Endometrium (tissue), 2 donors: Measurements from ENCODE around the gene TKTL1.
"Not testable (repeated sequence)": the region's sequence is repeated elsewhere in the genome, so short reads cannot be mapped to it uniquely, and the experiment has no call there.

Experiments used
- FAIRE-seq: peaks from 2 replicates; lab custom pipeline; 2012; peaks lifted over from hg19 to GRCh38; lab: Jason Lieb, UNC
- donor health status: control.
- donor health status: control.

TKTL1 gene, protein sequence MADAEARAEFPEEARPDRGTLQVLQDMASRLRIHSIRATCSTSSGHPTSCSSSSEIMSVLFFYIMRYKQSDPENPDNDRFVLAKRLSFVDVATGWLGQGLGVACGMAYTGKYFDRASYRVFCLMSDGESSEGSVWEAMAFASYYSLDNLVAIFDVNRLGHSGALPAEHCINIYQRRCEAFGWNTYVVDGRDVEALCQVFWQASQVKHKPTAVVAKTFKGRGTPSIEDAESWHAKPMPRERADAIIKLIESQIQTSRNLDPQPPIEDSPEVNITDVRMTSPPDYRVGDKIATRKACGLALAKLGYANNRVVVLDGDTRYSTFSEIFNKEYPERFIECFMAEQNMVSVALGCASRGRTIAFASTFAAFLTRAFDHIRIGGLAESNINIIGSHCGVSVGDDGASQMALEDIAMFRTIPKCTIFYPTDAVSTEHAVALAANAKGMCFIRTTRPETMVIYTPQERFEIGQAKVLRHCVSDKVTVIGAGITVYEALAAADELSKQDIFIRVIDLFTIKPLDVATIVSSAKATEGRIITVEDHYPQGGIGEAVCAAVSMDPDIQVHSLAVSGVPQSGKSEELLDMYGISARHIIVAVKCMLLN

GRCh38 chrX:154295664-154296310 is at the start of gene TKTL1:
Gene TKTL1, plus strand, starts transcription at chrX:154295795. Its CDS starts 65 bp downstream, at chrX:154295860.
- no peak for FAIRE-seq

DNA sequence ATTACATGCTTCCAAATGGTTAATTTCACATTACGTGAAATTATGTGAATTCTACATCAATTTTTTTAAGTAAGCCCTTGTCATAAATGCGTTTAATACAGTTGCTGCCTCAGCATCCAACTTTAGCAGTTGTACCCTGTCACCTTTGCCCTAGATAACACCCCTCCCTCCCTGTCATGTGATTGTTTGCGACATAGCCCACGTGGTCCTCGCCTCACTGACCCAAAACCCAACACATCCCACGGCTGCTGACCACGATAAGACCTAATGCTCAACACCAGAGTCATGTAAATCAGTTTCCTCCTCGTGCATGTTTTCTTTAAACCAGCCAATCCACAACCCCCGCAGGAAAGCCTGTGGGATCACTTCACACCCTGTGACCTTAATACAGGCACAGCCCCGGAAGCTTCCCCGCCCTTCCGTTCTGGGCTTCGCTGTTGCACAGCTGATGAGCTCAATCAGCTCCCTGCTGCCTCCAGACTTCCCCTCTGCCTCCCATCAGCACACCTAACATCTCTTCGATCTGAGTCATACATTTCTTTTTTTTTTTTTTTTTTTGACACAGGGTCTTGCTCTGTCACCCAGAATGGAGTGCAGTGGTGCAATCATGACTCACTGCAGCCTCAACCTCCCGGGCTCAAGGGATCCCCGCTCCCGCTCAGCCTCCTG is 48.1 kb upstream of the TKTL1 start:
- not testable (repeated sequence) for FAIRE-seq

DNA sequence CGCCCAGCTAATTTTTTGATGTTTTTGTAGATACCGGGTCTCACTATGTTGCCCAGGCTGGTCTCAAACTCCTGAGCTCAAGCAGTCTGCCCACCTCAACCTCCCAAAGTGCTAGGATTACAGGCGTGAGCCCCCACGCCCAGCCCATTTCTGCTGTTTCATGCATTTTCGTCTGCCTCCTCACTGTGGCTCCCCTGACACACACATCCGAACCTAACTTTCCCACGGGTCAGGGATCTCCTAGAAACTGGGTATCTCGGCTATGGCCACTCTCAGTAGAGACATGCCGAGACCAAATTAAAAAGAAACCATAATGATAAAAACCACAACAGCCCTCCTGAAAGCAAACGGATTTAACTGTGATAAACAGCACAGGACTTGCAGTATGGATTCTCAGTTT is 47.5 kb upstream of the TKTL1 start:
- FAIRE-seq = not testable (repeated sequence)

- FAIRE-seq = not testable (repeated sequence)
Observed at GRCh38 chrX:154257282-154257681, 38.3 kb upstream of the TKTL1 start, which contains the start of gene OPN1MW3. Gene OPN1MW3, plus strand, starts transcription at chrX:154257582. Its CDS starts 38 bp downstream, at chrX:154257620.

DNA sequence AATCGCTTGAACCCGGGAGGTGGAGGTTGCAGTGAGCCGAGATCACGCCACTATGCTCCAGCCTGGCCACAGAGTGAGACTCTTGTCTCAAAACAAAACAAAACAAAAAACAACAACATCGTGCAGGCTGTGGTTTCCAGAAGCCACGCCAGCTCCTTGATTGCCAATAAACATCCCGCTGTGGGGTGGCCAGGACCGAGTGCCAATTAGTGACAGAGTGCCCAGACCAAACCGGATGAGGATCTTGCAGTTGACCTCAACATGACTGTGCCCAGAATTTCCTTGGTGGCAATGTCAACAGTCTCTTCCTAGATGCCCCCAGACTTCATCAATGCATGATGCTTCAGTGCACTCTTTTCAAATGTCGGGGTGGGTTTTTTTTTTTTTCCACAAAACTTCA is 36.9 kb upstream of the TKTL1 start:
- not testable (repeated sequence) for FAIRE-seq

DNA sequence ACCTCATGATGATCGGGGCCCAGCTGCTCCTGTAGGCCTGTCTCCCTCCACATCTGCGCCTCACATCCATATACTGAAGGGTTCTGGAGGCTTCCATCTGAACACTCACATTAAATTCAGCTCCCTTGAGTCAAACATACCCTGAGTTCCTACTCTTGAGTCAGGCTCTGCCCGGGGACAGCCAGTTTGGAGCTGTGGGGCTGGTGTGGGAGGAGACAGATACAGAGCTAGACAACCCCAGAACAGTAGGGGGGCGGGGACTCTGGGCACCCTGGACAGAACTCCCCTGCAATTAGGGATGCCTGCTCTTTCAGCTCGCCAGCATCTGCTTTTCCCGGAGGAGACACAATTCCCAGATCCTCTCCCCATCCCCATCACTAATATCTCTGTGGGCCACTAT is 32.5 kb upstream of the TKTL1 start:
- FAIRE-seq = not testable (repeated sequence)

GRCh38 chrX:154269245-154269644 is 26.4 kb upstream of the TKTL1 start:
- not testable (repeated sequence) for FAIRE-seq

DNA sequence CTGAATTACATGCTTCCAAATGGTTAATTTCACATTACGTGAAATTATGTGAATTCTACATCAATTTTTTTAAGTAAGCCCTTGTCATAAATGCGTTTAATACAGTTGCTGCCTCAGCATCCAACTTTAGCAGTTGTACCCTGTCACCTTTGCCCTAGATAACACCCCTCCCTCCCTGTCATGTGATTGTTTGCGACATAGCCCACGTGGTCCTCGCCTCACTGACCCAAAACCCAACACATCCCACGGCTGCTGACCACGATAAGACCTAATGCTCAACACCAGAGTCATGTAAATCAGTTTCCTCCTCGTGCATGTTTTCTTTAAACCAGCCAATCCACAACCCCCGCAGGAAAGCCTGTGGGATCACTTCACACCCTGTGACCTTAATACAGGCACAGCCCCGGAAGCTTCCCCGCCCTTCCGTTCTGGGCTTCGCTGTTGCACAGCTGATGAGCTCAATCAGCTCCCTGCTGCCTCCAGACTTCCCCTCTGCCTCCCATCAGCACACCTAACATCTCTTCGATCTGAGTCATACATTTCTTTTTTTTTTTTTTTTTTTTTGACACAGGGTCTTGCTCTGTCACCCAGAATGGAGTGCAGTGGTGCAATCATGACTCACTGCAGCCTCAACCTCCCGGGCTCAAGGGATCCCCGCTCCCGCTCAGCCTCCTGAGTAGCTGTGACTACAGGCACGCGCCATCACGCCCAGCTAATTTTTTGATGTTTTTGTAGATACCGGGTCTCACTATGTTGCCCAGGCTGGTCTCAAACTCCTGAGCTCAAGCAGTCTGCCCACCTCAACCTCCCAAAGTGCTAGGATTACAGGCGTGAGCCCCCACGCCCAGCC is 10.9 kb upstream of the TKTL1 start:
- FAIRE-seq = not testable (repeated sequence)

- not testable (repeated sequence) for FAIRE-seq
Observed at GRCh38 chrX:154286406-154286805, 9.2 kb upstream of the TKTL1 start.

GRCh38 chrX:154294791-154295574 is 612 bp upstream of the TKTL1 start, which contains the start of gene TEX28:
Gene TEX28, minus strand, starts transcription at chrX:154295124. Its CDS starts 3,007 bp downstream, at chrX:154292117.
- no peak for FAIRE-seq

DNA sequence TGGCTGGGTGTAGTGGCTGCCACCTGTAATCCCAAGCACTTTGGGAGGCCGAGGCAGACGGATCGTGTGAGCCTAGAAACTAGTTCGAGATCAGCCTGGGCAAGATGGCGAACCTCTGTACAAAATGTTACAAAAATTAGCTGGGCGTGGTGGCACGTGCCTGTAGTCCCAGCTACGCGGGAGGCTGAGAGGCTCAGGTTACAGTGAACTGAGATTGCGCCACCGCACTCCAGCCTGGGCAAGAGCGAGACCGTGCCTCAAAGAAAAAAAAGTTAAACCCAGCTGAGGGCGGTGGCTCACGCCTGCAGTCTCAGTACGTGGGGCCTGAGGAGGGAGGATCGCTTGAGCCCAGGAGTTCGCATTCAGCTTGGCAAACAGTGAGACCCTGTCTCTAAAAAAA is 1.1 kb downstream of the TKTL1 start:
- no peak for FAIRE-seq

- no peak for FAIRE-seq
Observed at GRCh38 chrX:154298312-154298711, 2.7 kb downstream of the TKTL1 start.

DNA sequence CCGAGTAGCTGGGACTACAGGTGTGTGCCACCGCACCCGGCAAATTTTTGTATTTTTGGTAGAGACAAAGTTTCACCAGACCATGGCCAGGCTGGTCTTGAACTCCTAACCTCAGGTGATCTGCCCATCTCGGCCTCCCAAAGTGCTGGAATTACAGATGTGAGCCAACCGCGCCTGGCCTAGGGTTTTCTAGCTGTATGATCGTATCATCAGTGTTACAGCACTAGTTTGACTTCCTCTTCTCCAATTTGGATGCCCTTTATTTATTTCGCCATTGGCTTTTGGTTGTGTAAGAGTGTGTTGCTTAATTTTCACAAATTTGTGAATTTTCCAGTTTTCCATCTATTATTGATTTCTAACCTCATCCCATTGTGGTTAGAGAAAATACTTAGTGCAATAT is 5.2 kb downstream of the TKTL1 start:
- no peak for FAIRE-seq

DNA sequence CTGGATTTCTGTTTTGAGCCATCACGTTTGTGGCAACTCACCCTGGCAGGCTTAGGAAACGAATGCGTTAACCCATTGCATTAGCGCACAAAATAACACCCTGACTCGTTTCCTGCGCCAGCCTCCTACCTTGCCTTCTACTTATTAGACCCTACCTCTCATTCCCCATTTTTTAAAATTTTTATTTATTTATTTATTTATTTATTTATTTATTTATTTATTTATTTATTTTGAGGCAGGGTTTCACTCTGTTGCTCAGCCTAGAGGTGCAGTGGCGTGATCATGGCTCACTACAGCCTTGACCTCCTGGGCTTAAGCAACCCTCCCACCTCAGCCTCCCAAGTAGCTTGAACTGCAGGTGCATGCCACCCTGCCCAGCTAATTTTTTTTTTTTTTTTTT is 7.4 kb downstream of the TKTL1 start:
- not testable (repeated sequence) for FAIRE-seq

DNA sequence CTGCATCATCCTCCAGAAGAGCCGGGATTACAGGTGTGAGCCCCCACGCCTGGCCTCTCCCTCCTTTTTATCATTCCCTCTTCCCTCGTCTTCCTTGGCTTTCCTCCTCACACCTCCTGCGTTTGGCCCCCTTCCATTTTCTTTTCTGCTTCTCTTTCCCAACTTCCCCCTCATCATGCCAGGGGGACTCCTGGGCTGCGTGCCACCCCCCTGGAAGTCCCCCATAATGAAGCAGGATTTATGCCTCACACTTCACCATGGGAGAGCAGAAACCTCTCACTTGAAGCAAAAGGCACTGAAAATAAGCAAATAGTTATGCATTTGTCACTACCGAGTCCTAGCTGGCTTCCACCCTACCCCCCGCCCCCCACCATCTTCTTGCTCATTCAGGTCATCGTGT is 7.9 kb downstream of the TKTL1 start:
- no peak for FAIRE-seq

- FAIRE-seq = no peak
Observed at GRCh38 chrX:154304846-154305245, 9.3 kb downstream of the TKTL1 start.

- FAIRE-seq = no peak
Observed at GRCh38 chrX:154305541-154306205, 10.1 kb downstream of the TKTL1 start.

DNA sequence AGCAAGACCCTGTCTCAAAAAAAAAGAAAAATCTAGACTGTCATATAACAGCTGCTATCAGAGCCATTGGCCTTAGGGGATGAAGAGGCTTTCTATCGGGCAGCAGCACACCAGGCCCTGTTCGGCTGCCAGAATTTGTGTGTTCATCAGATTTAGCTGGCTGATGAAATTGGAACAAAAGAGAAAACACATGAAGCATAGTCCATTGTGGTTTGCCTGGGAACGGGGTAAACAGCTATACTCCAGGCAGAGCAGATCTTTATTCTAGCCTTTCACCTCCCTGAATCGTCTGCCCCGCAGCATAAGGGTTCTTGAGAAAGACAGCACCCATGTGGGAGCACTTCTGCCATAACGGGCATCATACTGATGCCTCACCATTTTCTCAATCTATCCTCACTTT is 11.6 kb downstream of the TKTL1 start:
- FAIRE-seq = no peak

DNA sequence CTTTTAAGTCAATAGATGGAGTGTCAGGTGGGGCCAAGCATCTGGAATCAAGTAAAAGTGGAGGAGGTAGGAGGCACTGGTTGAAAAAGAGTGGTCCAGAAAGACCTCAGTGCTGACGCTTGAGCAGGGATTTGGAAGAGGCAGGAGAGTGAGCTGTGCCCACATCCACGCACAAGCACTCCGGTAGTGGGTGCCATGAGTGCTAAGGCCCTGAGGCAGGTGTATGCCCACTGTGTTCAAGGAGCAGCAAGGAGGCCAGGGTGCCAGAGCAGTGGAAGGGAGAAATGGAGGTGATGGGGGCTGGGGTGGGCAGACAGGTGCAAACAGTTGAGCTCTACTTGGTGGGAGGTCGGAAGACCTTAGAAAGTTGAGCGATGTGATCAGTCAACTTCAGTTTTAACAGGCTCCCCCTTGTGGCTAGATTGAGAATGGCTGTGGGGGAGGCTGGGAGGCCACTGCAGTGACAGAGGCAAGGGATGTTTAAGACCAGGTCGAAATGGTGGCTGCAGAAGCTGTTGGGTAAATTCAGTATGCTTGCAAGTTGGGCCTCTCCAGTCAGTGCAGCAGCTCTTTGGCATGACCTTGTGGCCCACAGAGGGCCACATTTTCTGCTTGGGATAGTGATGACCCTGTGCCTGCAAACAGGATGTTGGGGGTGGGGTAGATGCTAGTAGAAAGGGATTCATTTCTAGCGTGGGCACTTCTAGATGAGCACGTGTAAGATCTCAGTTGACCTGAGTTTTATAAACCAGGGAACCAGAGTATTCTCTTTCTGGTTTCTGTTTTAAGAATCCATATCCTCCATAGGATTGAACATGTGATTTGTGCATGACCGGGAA is 12.7 kb downstream of the TKTL1 start:
- no peak for FAIRE-seq
